Fibroblast of pulmonary artery (primary cell): ENCODE results near the gene TSPOAP1.

ENCODE experiments used
- DNase-seq: peaks from one replicate; pipeline ENCODE4 v3.0.0-alpha.2; 2010; ENCODE audit warnings: low read depth
- H3K4me3 ChIP-seq: replicated peaks from 2 replicates; pipeline ENCODE4 v1.5.1; 2011; ENCODE audit warnings: low read depth, mild to moderate bottlenecking, control low read depth, low read length, moderate library complexity
- TF ChIP-seq, protein P1 (sequence below): IDR thresholded peaks from 2 replicates; pipeline ENCODE4 v1.5.1; 2011; ENCODE audit warnings: mild to moderate bottlenecking, control low read depth, low read length, inconsistent platforms; ENCODE audit errors: missing control alignments

The TSPOAP1 gene

DNA sequence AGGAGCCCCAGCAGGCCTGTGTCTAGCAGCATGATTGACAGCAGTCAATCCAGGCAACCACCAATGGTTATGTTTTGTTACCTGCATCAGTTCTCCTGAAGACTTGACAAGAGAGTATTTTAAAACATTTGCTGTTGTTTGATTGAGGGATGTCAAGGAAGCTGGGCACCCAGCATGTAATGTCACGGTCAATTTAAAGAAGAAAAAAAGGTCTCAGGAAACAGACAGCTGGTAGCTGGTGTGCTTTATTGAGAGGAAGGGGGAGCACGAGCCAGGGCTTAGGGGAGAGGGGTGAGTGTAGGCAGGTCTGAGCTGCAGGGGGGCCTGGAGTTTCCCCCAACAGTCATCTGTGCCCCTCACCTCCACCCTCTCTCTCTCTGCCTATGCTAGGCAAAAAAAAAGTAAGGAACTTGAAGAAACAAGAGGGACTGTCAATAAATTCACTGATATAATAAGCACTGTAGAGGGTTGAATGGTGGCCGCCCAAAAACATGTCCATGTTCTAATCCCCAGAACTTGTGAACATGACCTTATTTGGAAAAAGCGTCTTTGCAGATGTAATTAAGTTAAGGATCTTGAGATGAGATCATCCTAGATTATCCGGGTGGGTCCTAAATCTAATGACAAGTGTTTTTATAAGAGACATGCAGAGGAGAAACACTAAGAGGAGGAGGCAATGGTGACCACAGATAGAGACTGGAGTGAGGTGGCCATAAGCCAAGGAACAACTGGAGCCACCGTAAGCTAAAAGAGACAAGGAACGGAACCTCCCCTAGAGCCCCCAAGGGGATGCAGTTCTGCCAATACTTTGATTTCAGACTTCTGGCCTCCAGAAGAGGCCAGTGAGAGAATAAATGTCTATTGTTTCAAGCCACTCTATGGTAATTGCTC, 14.5 kb downstream of the TSPOAP1 start:
- no peak overlapping the region for H3K4me3 ChIP-seq
- TF ChIP-seq, protein P1, sequence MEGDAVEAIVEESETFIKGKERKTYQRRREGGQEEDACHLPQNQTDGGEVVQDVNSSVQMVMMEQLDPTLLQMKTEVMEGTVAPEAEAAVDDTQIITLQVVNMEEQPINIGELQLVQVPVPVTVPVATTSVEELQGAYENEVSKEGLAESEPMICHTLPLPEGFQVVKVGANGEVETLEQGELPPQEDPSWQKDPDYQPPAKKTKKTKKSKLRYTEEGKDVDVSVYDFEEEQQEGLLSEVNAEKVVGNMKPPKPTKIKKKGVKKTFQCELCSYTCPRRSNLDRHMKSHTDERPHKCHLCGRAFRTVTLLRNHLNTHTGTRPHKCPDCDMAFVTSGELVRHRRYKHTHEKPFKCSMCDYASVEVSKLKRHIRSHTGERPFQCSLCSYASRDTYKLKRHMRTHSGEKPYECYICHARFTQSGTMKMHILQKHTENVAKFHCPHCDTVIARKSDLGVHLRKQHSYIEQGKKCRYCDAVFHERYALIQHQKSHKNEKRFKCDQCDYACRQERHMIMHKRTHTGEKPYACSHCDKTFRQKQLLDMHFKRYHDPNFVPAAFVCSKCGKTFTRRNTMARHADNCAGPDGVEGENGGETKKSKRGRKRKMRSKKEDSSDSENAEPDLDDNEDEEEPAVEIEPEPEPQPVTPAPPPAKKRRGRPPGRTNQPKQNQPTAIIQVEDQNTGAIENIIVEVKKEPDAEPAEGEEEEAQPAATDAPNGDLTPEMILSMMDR, result no peak
- DNase-seq, result no peak

DNA sequence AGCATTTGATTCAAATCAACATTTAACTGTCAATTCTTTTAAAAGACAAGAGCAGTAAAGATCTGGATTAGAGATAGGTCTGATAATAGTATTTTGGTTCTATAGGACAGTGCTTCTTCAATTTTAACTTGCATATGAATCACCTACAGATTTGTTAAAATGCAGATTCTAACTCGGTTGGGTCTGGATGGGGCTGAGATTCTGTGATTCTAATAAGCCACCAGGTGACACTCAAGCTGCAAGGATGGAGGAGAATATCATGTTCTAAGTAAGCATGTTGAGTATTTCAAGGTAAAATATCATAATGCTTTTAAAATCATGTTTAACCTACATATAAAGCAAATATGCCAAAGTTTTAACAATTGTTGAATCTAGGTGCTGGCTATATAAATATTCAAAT, 15.8 kb downstream of the TSPOAP1 start:
- TF ChIP-seq, protein P1, result no peak
- no peak for DNase-seq
- H3K4me3 ChIP-seq, result no peak overlapping the region

DNA sequence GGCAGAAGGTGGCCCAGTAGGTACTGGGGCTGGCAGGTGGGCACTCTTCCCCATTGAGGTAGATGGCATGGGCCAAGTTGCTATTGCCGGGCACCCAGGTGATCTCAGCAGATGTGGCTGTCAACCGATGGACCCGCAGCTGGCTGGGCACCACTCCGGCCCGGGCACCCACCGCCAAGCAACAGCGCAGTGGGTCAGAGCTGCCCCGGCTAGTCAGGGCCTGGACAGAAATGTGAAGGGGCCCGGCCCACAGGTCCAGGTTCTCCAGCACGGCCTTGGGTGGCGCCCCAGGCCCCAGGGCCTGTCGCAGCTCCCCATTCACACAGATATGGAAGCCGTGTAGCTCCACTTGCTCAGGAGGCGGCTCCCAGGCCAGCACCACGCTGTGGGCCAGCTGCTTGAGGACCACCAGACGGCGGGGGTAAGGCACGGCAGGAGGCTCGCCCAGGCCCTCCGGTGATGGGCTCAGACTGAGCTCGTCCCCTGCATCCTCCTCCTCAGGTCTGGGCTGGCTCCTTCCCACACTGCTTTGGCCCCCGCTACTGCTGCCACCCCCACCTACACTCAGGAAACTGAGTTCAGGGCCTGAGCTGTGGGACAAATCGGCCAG, 16.5 kb downstream of the TSPOAP1 start:
- TF ChIP-seq, protein P1, result no peak
- no peak overlapping the region for H3K4me3 ChIP-seq
- DNase-seq, result no peak

DNA sequence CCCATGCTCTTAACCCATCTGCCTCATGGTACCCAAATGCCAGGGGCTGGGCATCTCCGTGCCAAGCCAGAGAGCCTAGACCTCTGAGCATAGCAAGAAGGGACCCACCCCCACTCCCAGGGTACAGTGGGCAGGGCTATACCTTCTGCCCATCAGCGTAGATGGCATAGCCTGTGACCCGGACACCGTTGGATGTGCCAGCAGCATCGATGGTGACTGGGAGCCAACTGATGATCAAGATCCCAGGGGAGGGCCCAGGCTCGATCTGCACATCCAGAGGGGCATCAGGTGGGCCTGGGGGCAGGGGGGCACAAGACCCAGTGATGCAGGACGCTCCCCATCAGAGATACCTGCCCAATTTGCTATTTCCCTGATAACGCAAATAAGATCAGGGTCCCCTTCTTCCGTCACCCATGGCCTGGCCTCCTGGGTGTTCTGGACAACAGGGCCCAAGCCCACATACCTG, 17.1 kb downstream of the TSPOAP1 start:
- H3K4me3 ChIP-seq, result no peak overlapping the region
- no peak for DNase-seq
- TF ChIP-seq, protein P1, result no peak

DNA sequence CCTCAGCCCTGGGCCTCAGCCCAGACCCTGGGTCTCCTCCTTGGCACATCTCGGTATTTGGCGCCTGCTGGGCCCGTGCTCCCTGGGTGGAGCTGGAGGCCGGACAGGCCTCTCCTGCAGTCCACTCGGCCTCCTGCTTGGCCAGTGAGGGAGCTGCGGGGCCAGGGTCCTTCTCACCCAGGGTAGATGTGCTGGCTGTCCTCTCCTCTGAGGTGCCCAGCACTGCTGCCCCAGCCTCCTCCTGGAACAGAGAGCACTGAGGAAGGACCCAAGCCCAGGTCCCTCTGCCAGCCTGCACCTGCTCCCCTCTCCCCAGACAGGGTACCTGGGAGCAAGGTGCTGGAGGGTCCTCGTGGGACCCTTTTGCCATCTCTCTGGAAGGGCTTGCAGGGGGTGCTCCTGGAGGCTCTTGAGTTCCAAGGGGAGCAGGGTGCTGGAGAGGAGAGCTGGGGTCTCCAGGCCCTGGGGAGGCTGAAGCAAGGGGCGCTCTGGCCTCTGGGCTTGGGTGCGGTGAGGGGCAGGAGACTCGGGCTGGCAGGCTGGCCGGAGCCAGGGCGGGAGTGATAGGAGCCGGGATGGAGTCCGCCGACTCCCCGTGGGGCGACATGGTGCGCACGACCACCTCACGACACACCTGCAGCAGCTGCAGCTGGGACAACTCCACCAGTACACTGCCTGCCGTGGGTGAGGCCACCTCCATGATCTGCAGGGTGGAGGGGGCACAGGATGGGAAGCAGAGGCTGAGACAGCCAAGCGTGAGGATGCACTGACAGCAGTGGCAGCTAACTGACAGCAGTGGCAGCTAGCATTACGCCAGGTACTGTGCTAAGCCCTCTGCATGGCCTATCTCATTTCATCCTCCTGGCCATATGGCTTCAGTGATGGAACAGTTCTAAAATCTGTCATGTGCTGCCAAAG, 17.8 kb downstream of the TSPOAP1 start:
- H3K4me3 ChIP-seq, result no peak overlapping the region
- TF ChIP-seq, protein P1, result no peak
- DNase-seq, result no peak

DNA sequence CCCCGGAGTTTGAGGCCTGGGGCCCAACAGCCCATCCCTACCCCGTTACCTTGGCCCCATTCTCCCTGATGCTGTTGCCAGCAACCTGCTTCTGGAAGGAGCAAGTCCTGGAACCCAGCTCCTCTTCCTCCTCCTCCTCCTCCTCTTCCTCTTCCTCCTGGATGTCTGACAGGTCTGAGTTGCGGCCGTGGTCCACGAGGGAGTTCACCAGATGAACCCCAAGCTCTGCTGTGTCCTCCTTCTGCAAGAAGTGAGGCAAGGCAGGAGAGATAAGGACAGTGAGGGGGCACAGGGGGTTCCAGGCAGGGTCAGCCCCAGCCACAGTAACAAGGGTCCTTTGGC, 18.7 kb downstream of the TSPOAP1 start:
- no peak for DNase-seq
- H3K4me3 ChIP-seq, result no peak overlapping the region
- TF ChIP-seq, protein P1, result no peak
